ENCODE results near the gene CABP2.

The CABP2 gene

DNA sequence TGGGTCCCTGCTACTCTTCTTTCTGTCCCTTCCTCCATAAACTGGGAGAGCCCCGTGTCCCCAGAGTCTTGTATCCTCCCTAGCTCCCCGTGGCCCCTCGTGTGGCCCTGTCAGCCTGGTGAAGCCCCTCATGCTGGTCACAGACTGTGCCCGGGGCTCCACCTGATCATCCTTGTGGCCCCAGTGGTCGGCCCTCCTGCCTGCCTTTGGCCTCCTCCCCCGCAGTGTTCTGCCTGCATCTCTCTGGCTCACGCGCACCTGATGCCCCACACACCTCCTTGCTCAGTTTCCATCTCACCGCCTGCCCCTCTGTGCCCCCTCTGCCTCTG lies 1.2 kb upstream of the CABP2 start:
- peaks cover 7 to 8% of the 10 kb centered on the region in 2 donors for H3K4me1 ChIP-seq (ENCODE audit: control insufficient read depth in 1 of 2, insufficient read depth in 2 of 2, low read length in 2 of 2)
- H3K4me3 ChIP-seq (ENCODE audit: low read depth in 1 of 2, low read length in 2 of 2), result no peak overlapping the region
- no peak overlapping the region for H3K27ac ChIP-seq (ENCODE audit: low read depth, low read length)
- H3K27me3 ChIP-seq (ENCODE audit: control insufficient read depth in 1 of 2, insufficient read depth in 2 of 2, low read length in 2 of 2), result no peaks in the 10 kb centered on the region
- no peaks in the 10 kb centered on the region for H3K36me3 ChIP-seq (ENCODE audit: control insufficient read depth in 1 of 2, insufficient read depth in 2 of 2, low read length in 2 of 2)
- no peak overlapping the region for H3K9ac ChIP-seq (ENCODE audit: low read depth in 1 of 2, low read length in 2 of 2)
- H3K9me3 ChIP-seq (ENCODE audit: control insufficient read depth in 1 of 2, low read length in 2 of 2), result no peaks in the 10 kb centered on the region

DNA sequence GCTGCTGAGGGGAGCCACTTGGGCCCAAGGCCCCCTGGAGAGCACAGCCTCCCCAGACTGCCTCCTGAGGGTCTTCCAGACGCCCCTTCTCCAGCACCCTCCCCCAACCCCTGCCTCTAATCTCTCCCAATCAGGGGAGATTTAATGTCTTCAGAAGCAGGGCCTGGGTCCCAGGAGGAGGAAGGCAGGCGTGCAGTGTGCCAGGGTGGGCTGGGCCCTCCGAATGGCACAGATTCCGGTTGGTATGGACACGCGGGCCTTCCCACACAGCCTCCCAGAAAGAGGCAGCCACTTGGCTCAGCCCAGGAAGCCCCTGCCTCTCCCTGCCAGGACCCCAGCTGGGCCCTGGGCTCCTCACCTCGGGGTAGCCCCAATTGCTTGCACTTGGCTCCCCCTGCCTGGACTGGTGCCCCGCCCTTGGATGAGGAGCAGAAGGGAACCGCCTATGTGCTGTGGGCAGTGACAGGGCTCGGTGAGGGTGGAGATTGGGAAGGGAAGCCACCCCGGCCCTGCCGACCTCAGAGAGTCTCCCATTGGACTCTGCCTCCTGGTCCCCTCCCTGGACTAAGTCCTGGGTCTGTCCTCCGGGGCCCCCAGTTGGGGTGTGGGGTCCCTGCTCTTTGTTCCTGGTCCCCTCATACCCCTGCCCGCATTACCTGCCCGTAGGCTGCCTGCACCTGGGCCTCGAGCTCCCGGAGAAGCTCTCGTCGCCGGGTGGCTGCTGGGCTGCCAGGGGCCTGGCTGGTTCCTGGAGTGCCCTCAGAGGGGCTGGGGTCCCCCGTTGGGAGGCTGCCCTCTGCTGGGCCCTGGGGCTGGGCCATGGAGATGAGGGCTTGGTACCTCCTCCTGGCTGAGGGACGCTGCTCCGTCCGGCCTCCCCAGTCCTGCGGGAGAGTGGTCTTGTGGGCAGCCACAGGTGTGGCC lies 572 bp upstream of the CABP2 start:
- Histone ChIP-seq H3K9ac (ENCODE audit: low read depth in 1 of 2, low read length in 2 of 2) (no peak overlapping the region), H3K27ac (ENCODE audit: low read depth, low read length) (no peak overlapping the region)

GRCh38 chr11:67522338-67522737 lies 908 bp downstream of the CABP2 start:
- no peak overlapping the region for H3K27ac ChIP-seq (ENCODE audit: low read depth, low read length)
- H3K4me1 ChIP-seq (ENCODE audit: control insufficient read depth in 1 of 2, insufficient read depth in 2 of 2, low read length in 2 of 2), result peaks cover 7 to 8% of the 10 kb centered on the region in 2 donors
- H3K4me3 ChIP-seq (ENCODE audit: low read depth in 1 of 2, low read length in 2 of 2), result no peak overlapping the region
- no peaks in the 10 kb centered on the region for H3K36me3 ChIP-seq (ENCODE audit: control insufficient read depth in 1 of 2, insufficient read depth in 2 of 2, low read length in 2 of 2)
- no peak overlapping the region for H3K9ac ChIP-seq (ENCODE audit: low read depth in 1 of 2, low read length in 2 of 2)
- H3K27me3 ChIP-seq (ENCODE audit: control insufficient read depth in 1 of 2, insufficient read depth in 2 of 2, low read length in 2 of 2), result no peaks in the 10 kb centered on the region
- H3K9me3 ChIP-seq (ENCODE audit: control insufficient read depth in 1 of 2, low read length in 2 of 2), result no peaks in the 10 kb centered on the region

More for the DNA sequence above, 572 bp upstream of the CABP2 start:
- H3K36me3 ChIP-seq (ENCODE audit: control insufficient read depth in 1 of 2, insufficient read depth in 2 of 2, low read length in 2 of 2), result no peaks in the 10 kb centered on the region
- no peaks in the 10 kb centered on the region for H3K27me3 ChIP-seq (ENCODE audit: control insufficient read depth in 1 of 2, insufficient read depth in 2 of 2, low read length in 2 of 2)
- H3K4me3 ChIP-seq (ENCODE audit: low read depth in 1 of 2, low read length in 2 of 2), result no peak overlapping the region
- H3K4me1 ChIP-seq (ENCODE audit: control insufficient read depth in 1 of 2, insufficient read depth in 2 of 2, low read length in 2 of 2), result peaks cover 7 to 8% of the 10 kb centered on the region in 2 donors
- no peaks in the 10 kb centered on the region for H3K9me3 ChIP-seq (ENCODE audit: control insufficient read depth in 1 of 2, low read length in 2 of 2)

DNA sequence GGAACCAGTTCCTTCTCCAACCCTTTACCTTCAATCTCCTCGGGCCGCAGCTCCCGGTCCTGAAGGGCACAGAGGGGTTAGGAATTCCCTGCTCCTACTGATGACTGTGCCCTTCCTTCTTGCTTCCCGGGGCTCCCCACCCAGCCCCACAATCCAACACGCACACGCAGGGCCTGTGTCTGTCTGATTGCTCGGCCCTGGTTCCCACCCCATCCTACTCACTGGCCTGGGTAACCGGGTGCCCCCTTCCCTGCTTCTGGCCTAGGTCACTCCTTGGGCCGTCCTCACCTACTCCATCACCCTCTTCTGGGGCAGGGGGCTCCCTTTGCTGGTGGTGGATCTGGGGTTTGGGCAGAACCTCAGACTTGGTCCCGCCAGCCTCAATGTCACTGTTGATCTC lies 1.3 kb downstream of the CABP2 start:
- no peak overlapping the region for H3K27ac ChIP-seq (ENCODE audit: low read depth, low read length)

DNA sequence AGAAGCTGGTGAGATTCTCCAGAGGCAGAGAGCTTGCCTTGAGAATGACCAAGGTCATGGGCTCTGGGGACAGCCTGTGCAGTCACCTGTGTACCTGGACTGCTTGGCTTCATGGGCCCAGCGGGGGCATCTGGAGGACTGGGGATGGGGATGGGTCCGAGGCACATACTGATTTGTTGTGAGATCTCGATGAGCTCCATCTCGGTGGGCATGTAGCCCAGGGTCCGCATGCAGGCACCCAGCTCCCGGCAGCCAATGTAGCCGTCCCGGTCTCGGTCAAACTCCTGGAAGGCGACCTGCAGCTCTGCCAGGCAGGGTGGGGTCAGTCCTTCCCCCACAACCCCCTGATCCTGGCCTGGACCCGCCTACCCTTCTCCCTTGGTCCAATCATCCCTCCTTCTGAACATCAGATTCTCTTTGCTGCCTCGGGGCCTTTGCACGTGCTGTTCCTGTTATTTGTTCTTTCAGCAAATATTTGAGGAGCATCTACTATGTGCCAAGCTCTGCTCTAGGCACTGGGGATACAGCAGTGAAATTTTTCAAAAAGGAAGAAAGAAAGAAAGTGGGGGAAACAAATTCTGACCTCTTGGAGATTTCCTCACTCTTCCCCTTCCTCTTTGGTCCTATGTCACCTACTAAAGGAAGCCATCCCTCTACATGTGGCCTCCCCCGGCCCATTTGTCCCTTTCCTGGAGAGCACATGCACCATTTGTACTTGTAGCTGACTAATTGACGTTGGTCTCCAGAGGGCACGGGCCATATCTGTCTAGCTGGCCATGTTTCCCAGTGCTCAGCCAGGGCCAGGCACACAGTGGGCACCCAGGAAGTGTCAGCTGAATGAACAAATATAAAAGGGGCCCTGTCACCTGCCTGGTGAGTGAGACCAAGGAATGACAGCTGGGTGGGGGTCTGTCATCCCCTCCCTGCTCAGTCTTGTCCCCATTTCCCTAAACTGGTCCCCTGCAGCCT lies 2.1 kb downstream of the CABP2 start:
- Histone ChIP-seq H3K27me3 (ENCODE audit: control insufficient read depth in 1 of 2, insufficient read depth in 2 of 2, low read length in 2 of 2) (no peaks in the 10 kb centered on the region), H3K9me3 (ENCODE audit: control insufficient read depth in 1 of 2, low read length in 2 of 2) (no peaks in the 10 kb centered on the region), H3K36me3 (ENCODE audit: control insufficient read depth in 1 of 2, insufficient read depth in 2 of 2, low read length in 2 of 2) (no peaks in the 10 kb centered on the region), H3K4me1 (ENCODE audit: control insufficient read depth in 1 of 2, insufficient read depth in 2 of 2, low read length in 2 of 2) (peaks cover 7 to 8% of the 10 kb centered on the region in 2 donors), H3K4me3 (ENCODE audit: low read depth in 1 of 2, low read length in 2 of 2) (no peak overlapping the region), H3K27ac (ENCODE audit: low read depth, low read length) (no peak overlapping the region), H3K9ac (ENCODE audit: low read depth in 1 of 2, low read length in 2 of 2) (no peak overlapping the region)

More for the DNA sequence above, 1.3 kb downstream of the CABP2 start:
- Histone ChIP-seq H3K36me3 (ENCODE audit: control insufficient read depth in 1 of 2, insufficient read depth in 2 of 2, low read length in 2 of 2) (no peaks in the 10 kb centered on the region), H3K4me1 (ENCODE audit: control insufficient read depth in 1 of 2, insufficient read depth in 2 of 2, low read length in 2 of 2) (peaks cover 7 to 8% of the 10 kb centered on the region in 2 donors), H3K4me3 (ENCODE audit: low read depth in 1 of 2, low read length in 2 of 2) (no peak overlapping the region), H3K9ac (ENCODE audit: low read depth in 1 of 2, low read length in 2 of 2) (no peak overlapping the region), H3K27me3 (ENCODE audit: control insufficient read depth in 1 of 2, insufficient read depth in 2 of 2, low read length in 2 of 2) (no peaks in the 10 kb centered on the region), H3K9me3 (ENCODE audit: control insufficient read depth in 1 of 2, low read length in 2 of 2) (no peaks in the 10 kb centered on the region)

- Histone ChIP-seq H3K36me3 (ENCODE audit: control insufficient read depth in 1 of 2, insufficient read depth in 2 of 2, low read length in 2 of 2) (no peaks in the 10 kb centered on the region), H3K4me1 (ENCODE audit: control insufficient read depth in 1 of 2, insufficient read depth in 2 of 2, low read length in 2 of 2) (no peaks in the 10 kb centered on the region), H3K27ac (ENCODE audit: low read depth, low read length) (no peak overlapping the region), H3K9ac (ENCODE audit: low read depth in 1 of 2, low read length in 2 of 2) (no peak overlapping the region), H3K4me3 (ENCODE audit: low read depth in 1 of 2, low read length in 2 of 2) (no peak overlapping the region), H3K9me3 (ENCODE audit: control insufficient read depth in 1 of 2, low read length in 2 of 2) (no peaks in the 10 kb centered on the region), H3K27me3 (ENCODE audit: control insufficient read depth in 1 of 2, insufficient read depth in 2 of 2, low read length in 2 of 2) (no peaks in the 10 kb centered on the region)
Observed at GRCh38 chr11:67519726-67520125, 3.5 kb downstream of the CABP2 start.

- Histone ChIP-seq H3K4me1 (ENCODE audit: control insufficient read depth in 1 of 2, insufficient read depth in 2 of 2, low read length in 2 of 2) (no peaks in the 10 kb centered on the region), H3K36me3 (ENCODE audit: control insufficient read depth in 1 of 2, insufficient read depth in 2 of 2, low read length in 2 of 2) (no peaks in the 10 kb centered on the region), H3K27me3 (ENCODE audit: control insufficient read depth in 1 of 2, insufficient read depth in 2 of 2, low read length in 2 of 2) (no peaks in the 10 kb centered on the region), H3K9ac (ENCODE audit: low read depth in 1 of 2, low read length in 2 of 2) (no peak overlapping the region), H3K9me3 (ENCODE audit: control insufficient read depth in 1 of 2, low read length in 2 of 2) (no peaks in the 10 kb centered on the region), H3K4me3 (ENCODE audit: low read depth in 1 of 2, low read length in 2 of 2) (no peak overlapping the region), H3K27ac (ENCODE audit: low read depth, low read length) (no peak overlapping the region)
Observed at GRCh38 chr11:67517784-67518552, 5.3 kb downstream of the CABP2 start.

- H3K27ac ChIP-seq (ENCODE audit: low read depth, low read length), result no peak overlapping the region
- H3K36me3 ChIP-seq (ENCODE audit: control insufficient read depth in 1 of 2, insufficient read depth in 2 of 2, low read length in 2 of 2), result no peaks in the 10 kb centered on the region
- no peak overlapping the region for H3K9ac ChIP-seq (ENCODE audit: low read depth in 1 of 2, low read length in 2 of 2)
- no peaks in the 10 kb centered on the region for H3K4me1 ChIP-seq (ENCODE audit: control insufficient read depth in 1 of 2, insufficient read depth in 2 of 2, low read length in 2 of 2)
- no peak overlapping the region for H3K4me3 ChIP-seq (ENCODE audit: low read depth in 1 of 2, low read length in 2 of 2)
- H3K9me3 ChIP-seq (ENCODE audit: control insufficient read depth in 1 of 2, low read length in 2 of 2), result no peaks in the 10 kb centered on the region
- H3K27me3 ChIP-seq (ENCODE audit: control insufficient read depth in 1 of 2, insufficient read depth in 2 of 2, low read length in 2 of 2), result no peaks in the 10 kb centered on the region
Observed at GRCh38 chr11:67516806-67517205, 6.4 kb downstream of the CABP2 start.

- Histone ChIP-seq H3K36me3 (ENCODE audit: control insufficient read depth in 1 of 2, insufficient read depth in 2 of 2, low read length in 2 of 2) (no peaks in the 10 kb centered on the region), H3K27me3 (ENCODE audit: control insufficient read depth in 1 of 2, insufficient read depth in 2 of 2, low read length in 2 of 2) (no peaks in the 10 kb centered on the region), H3K9me3 (ENCODE audit: control insufficient read depth in 1 of 2, low read length in 2 of 2) (no peaks in the 10 kb centered on the region), H3K4me1 (ENCODE audit: control insufficient read depth in 1 of 2, insufficient read depth in 2 of 2, low read length in 2 of 2) (peaks cover 0 to under 1% of the 10 kb centered on the region in 2 donors), H3K9ac (ENCODE audit: low read depth in 1 of 2, low read length in 2 of 2) (no peak overlapping the region), H3K4me3 (ENCODE audit: low read depth in 1 of 2, low read length in 2 of 2) (no peak overlapping the region), H3K27ac (ENCODE audit: low read depth, low read length) (no peak overlapping the region)
Observed at GRCh38 chr11:67514116-67514515, 9.1 kb downstream of the CABP2 start.

Data from duodenal mucosa (tissue), 2 donors.